HepG2 (cell line): Measurements from ENCODE around the gene VPS9D1. TPM values are rescaled to one million over a fixed set of nuclear protein-coding genes. Genes with fewer than 3 reads are reported as not detected.

ENCODE experiments used
- ARNTL ChIP-seq: sonication (generic); formaldehyde crosslinking; IDR thresholded peaks from 2 replicates; pipeline ENCODE4 v1.4.0; 2020; ENCODE audit warnings: mild to moderate bottlenecking, missing genetic modification reagents
- CEBPB ChIP-seq: IDR thresholded peaks from 2 replicates; pipeline ENCODE4 v1.6.1; 2011; ENCODE audit warnings: low read depth, low read length, improper control_type of control experiment, borderline replicate concordance
- DDIT3 ChIP-seq: sonication (generic); formaldehyde crosslinking; IDR thresholded peaks from 2 replicates; pipeline ENCODE4 v1.4.0; 2020; ENCODE audit warnings: mild to moderate bottlenecking, missing genetic modification reagents
- EZH2 ChIP-seq: conservative IDR thresholded peaks from 2 replicates; pipeline ENCODE4 v1.6.1; 2012; ENCODE audit warnings: mild to moderate bottlenecking, low read depth, low read length, moderate library complexity
- FOXO4 ChIP-seq: sonication (generic); formaldehyde crosslinking; conservative IDR thresholded peaks from 2 replicates; pipeline ENCODE4 v1.8.1; 2023; ENCODE audit warnings: missing genetic modification reagents
- GABPA ChIP-seq, 2 experiments: IDR thresholded peaks; 2 replicates each; pipeline ENCODE4 v1.6.1; 2011 to 2016; ENCODE audit warnings: low read depth in 2 of 2, low read length in 1 of 2, missing biosample characterization in 1 of 2, missing genetic modification characterization in 1 of 2
- GLI4 ChIP-seq: sonication (generic); formaldehyde crosslinking; IDR thresholded peaks from 2 replicates; pipeline ENCODE4 v1.5.1; 2020; ENCODE audit warnings: missing genetic modification reagents, mild to moderate bottlenecking, moderate library complexity, borderline replicate concordance
- HINFP ChIP-seq: sonication (generic); formaldehyde crosslinking; IDR thresholded peaks from 2 replicates; pipeline ENCODE4 v1.4.0; 2020; ENCODE audit warnings: low read depth, mild to moderate bottlenecking, missing genetic modification reagents
- KAT7 ChIP-seq: IDR thresholded peaks from 2 replicates; pipeline ENCODE4 v1.6.1; 2018; ENCODE audit warnings: borderline replicate concordance, missing compliant biosample characterization
- KAT8 ChIP-seq: IDR thresholded peaks from 2 replicates; pipeline ENCODE4 v1.6.1; 2016; ENCODE audit warnings: missing genetic modification reagents, missing compliant biosample characterization
- MEF2D ChIP-seq: sonication (generic); formaldehyde crosslinking; IDR thresholded peaks from 2 replicates; pipeline ENCODE4 v1.5.1; 2020; ENCODE audit warnings: mild to moderate bottlenecking, missing genetic modification reagents
- PHF5A ChIP-seq: IDR thresholded peaks from one replicate; pipeline ENCODE4 v1.6.1; 2018; ENCODE audit warnings: low read depth, missing genetic modification reagents; ENCODE audit not compliant: unreplicated experiment
- SATB2 ChIP-seq: sonication (generic); formaldehyde crosslinking; IDR thresholded peaks from 2 replicates; pipeline ENCODE4 v1.5.0; 2020; ENCODE audit warnings: missing genetic modification reagents
- SMAD9 ChIP-seq: sonication (generic); formaldehyde crosslinking; IDR thresholded peaks from 2 replicates; pipeline ENCODE4 v1.5.1; 2020; ENCODE audit warnings: mild to moderate bottlenecking, missing genetic modification reagents
- SRF ChIP-seq: IDR thresholded peaks from 2 replicates; pipeline ENCODE4 v1.6.1; 2011; ENCODE audit warnings: mild to moderate bottlenecking, low read depth, low read length, moderate library complexity
- STAT5B ChIP-seq: sonication (generic); formaldehyde crosslinking; IDR thresholded peaks from 2 replicates; pipeline ENCODE4 v1.4.0; 2020; ENCODE audit warnings: missing genetic modification reagents
- ZBTB1 ChIP-seq: sonication (generic); formaldehyde crosslinking; IDR thresholded peaks from 2 replicates; pipeline ENCODE4 v1.4.0; 2020; ENCODE audit warnings: missing genetic modification reagents, borderline replicate concordance
- ZFP62 ChIP-seq: sonication (generic); formaldehyde crosslinking; IDR thresholded peaks from 2 replicates; pipeline ENCODE4 v1.4.0; 2020; ENCODE audit warnings: missing genetic modification reagents
- ZMYM3 ChIP-seq: sonication (generic); formaldehyde crosslinking; IDR thresholded peaks from 2 replicates; pipeline ENCODE4 v1.5.1; 2020; ENCODE audit warnings: mild to moderate bottlenecking, missing genetic modification reagents
- ZNF17 ChIP-seq: sonication (generic); formaldehyde crosslinking; IDR thresholded peaks from 2 replicates; pipeline ENCODE4 v1.5.0; 2020; ENCODE audit warnings: mild to moderate bottlenecking, missing genetic modification reagents
- ZNF256 ChIP-seq: sonication (generic); formaldehyde crosslinking; conservative IDR thresholded peaks from 2 replicates; pipeline ENCODE4 v1.4.0; 2020; ENCODE audit warnings: missing genetic modification reagents
- ZNF451 ChIP-seq: sonication (generic); formaldehyde crosslinking; IDR thresholded peaks from 2 replicates; pipeline ENCODE4 v1.5.0; 2020; ENCODE audit warnings: mild to moderate bottlenecking, missing genetic modification reagents
- ZNF512 ChIP-seq: sonication (generic); formaldehyde crosslinking; IDR thresholded peaks from 2 replicates; pipeline ENCODE4 v1.4.0; 2020; ENCODE audit warnings: mild to moderate bottlenecking, missing genetic modification reagents
- ZNF574 ChIP-seq: sonication (generic); formaldehyde crosslinking; IDR thresholded peaks from 2 replicates; pipeline ENCODE4 v1.4.0; 2020; ENCODE audit warnings: missing genetic modification reagents
- ZNF629 ChIP-seq: sonication (generic); formaldehyde crosslinking; conservative IDR thresholded peaks from 2 replicates; pipeline ENCODE4 v1.5.0; 2020; ENCODE audit warnings: missing genetic modification reagents
- polyA plus RNA-seq, 8 experiments: library from polyadenylated mRNA; depleted of rRNA in 3 of 8; stranded (reverse) in 7 of 8; unstranded in 1 of 8; fragments of >200 nt; fragmentation: Illumina TruSeq in 4 of 8; extraction: Trizol in 4 of 8; gene quantifications; 2 replicates each; pipeline versions ENCODE4 v1.2.1 to v1.2.3, GENCODE V29; 2011 to 2016; ENCODE audit warnings: low read depth in 4 of 8, missing spikeins in 1 of 8, mixed read lengths in 1 of 8; ENCODE audit not compliant: insufficient read depth in 1 of 8
- total RNA-seq, 5 experiments: library from RNA; depleted of rRNA; stranded (reverse); fragments of >200 nt; fragmentation: Illumina TruSeq; extraction: Trizol; gene quantifications; 2 replicates each; pipeline ENCODE4 v1.2.3, GENCODE V29; 2016; ENCODE audit warnings: low read depth in 1 of 5

Gene VPS9D1
- total and polyA plus RNA-seq, 2 of the 13 experiments (the other 11 are each of a cell fraction or from before 2014, with no cell fraction given) = 10.1 to 13.2 TPM

GRCh38 chr16:89720551-89720812, 216 bp downstream of the VPS9D1 start (continued):
- no peak for TF ChIP-seq ZNF574
- TF ChIP-seq ZFP62 (CRISPR knock-in tag) = no peak
- no peak for TF ChIP-seq ZNF256
- TF ChIP-seq HINFP (CRISPR knock-in tag) = peak; percentile 80; the same call in 1 of the 2 replicates
- no peak for TF ChIP-seq CEBPB
- TF ChIP-seq ARNTL (CRISPR knock-in tag) = no peak
- no peak for TF ChIP-seq SRF
- no peak; the same call in 1 of the 2 replicates for TF ChIP-seq ZNF451 (CRISPR knock-in tag)
- no peak for TF ChIP-seq ZMYM3 (CRISPR knock-in tag)
- TF ChIP-seq STAT5B = no peak
- TF ChIP-seq PHF5A (CRISPR knock-in tag) = no peak
- no peak for TF ChIP-seq SATB2 (CRISPR knock-in tag)
- TF ChIP-seq EZH2 = no peak
- no peak for TF ChIP-seq ZNF17
- TF ChIP-seq SMAD9 (CRISPR knock-in tag) = no peak
- no peak for TF ChIP-seq ZBTB1 (CRISPR knock-in tag)
- TF ChIP-seq MEF2D (CRISPR knock-in tag) = no peak
- TF ChIP-seq FOXO4 = no peak
- TF ChIP-seq ZNF629 (CRISPR knock-in tag) = no peak
- TF ChIP-seq KAT7 (CRISPR knock-in tag) = no peak
- TF ChIP-seq ZNF512 (CRISPR knock-in tag) = no peak
- TF ChIP-seq DDIT3 (CRISPR knock-in tag) = no peak
- no peak for TF ChIP-seq GABPA (IDR thresholded peaks at IDR 0.05; ENCODE audit: low read depth, low read length)
- TF ChIP-seq GABPA (CRISPR knock-in tag; IDR thresholded peaks at IDR 0.05; ENCODE audit: low read depth) = no peak
- no peak for TF ChIP-seq KAT8
- TF ChIP-seq GLI4 = no peak
